Measurements from ENCODE around the gene ZNF813. TPM values are rescaled to one million over a fixed set of nuclear protein-coding genes. Genes with fewer than 3 reads are reported as not detected.

Gene ZNF813
- total and polyA plus RNA-seq, 9 of the 15 experiments (the other 6 are each of a cell fraction or from before 2014, with no cell fraction given): 1.3 to 8.0 (median 5.3) TPM

GRCh38 chr19:53520547-53521372 lies 53.2 kb downstream of the ZNF813 start (continued):
- no peak for TF ChIP-seq ZNF23 (CRISPR knock-in tag; IDR thresholded peaks at IDR 0.05)
- TF ChIP-seq MAFG (tag; conservative IDR thresholded peaks at IDR 0.05): no peak
- no peak for TF ChIP-seq KAT7 (CRISPR knock-in tag; IDR thresholded peaks at IDR 0.05; ENCODE audit: borderline replicate concordance)
- peak; percentile 56 for TF ChIP-seq POLR2G (IDR thresholded peaks at IDR 0.05; ENCODE audit: low read depth, low read length)
- no peak for TF ChIP-seq GTF2F1 (IDR thresholded peaks at IDR 0.05; ENCODE audit: low read depth, low read length)
- no peak for TF ChIP-seq PURB (CRISPR knock-in tag; IDR thresholded peaks at IDR 0.05; ENCODE audit: low read depth)
- TF ChIP-seq ZNF239 (CRISPR knock-in tag; IDR thresholded peaks at IDR 0.05): no peak
- TF ChIP-seq KLF10 (CRISPR knock-in tag; IDR thresholded peaks at IDR 0.05): no peak
- peak; percentile 77; the same call in 1 of the 2 replicates for TF ChIP-seq ZNF395 (CRISPR knock-in tag; IDR thresholded peaks at IDR 0.05)
- TF ChIP-seq PCBP1 (IDR thresholded peaks at IDR 0.05; ENCODE audit: low read depth, low read length, poor library complexity, severe bottlenecking): no peak
- TF ChIP-seq PREB (CRISPR knock-in tag; IDR thresholded peaks at IDR 0.05): peak; percentile 15; the same call in 1 of the 2 replicates
- TF ChIP-seq CGGBP1 (CRISPR knock-in tag; IDR thresholded peaks at IDR 0.05): no peak
- TF ChIP-seq ZNF77 (CRISPR knock-in tag; IDR thresholded peaks at IDR 0.05): no peak
- no peak for TF ChIP-seq ZNF507 (tag; conservative IDR thresholded peaks at IDR 0.05)
- no peak for TF ChIP-seq YBX1 (IDR thresholded peaks at IDR 0.05)
- TF ChIP-seq TSHZ1 (CRISPR knock-in tag; IDR thresholded peaks at IDR 0.05): no peak
- no peak for TF ChIP-seq CBFA2T2 (conservative IDR thresholded peaks at IDR 0.05)
- no peak for TF ChIP-seq POLR2B (IDR thresholded peaks at IDR 0.05; ENCODE audit: low read depth, partially characterized antibody)
- peak; percentile 89 for TF ChIP-seq CREB3L1 (IDR thresholded peaks at IDR 0.05; ENCODE audit: borderline replicate concordance, low read depth)
- no peak for TF ChIP-seq CHD4 (IDR thresholded peaks at IDR 0.05; ENCODE audit: insufficient read depth, insufficient replicate concordance, low read depth, low read length, poor library complexity, severe bottlenecking)

Data from K562 (cell line).